NCI-H2227 treated with DMSO at 0.1 percent for 48 hours (cell line): ENCODE measurements around the gene TH.
"Not testable (repeated sequence)": the region's sequence is repeated elsewhere in the genome, so short reads cannot be mapped to it uniquely, and the experiment has no call there.

Experiments used
- DNase-seq: peaks from one replicate; lab custom pipeline; 2025; lab: John Stamatoyannopoulos, UW

Gene TH

DNA sequence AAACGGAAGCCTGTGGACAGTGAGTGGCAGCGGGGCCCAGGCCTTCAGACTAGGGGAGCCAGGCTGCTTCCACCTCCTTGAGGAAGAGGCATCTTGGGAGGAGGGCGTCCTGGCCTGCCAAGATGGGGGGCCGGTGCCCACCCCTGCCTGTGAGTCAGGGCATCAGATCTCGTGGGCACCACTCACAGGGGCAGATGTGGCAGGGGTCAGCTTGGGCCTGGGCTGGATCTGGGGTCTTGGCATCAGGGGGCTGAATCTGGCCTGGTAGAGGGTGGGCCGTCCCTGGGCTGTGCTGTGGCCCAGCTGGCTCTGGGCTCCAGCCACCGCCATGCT is 24.1 kb upstream of the TH start:
- DNase-seq: no peak

GRCh38 chr11:2194877-2195755 is 23.5 kb upstream of the TH start:
- no peak for DNase-seq

DNA sequence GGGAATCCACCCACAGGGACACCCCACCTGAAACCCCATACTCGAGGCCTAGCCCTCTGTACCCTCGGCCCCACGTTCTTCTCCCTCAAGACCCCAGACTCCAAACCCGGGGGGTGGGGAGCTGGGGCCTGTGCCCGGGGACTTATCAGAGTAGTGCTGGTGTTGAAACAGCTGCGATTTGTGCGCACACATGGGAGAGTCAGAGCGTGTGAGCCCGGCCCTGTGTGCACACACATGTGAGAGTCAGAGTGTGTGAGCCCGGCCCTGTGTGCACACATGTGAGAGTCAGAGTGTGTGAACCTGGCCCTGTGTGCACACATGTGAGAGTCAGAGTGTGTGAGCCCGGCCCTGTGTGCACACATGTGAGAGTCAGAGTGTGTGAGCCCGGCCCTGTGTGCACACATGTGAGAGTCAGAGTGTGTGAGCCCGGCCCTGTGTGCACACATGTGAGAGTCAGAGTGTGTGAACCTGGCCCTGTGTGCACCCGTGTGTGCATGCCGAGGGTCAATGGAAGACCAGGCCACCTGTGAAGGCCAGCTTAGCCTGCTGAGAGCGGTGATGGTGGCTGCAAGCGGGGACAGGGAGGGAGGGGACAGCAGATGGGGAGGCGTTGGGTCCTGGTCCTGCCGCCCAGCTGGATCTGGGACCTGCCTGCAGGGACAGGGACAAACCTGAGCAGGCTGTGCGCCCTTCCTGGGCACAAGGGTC is 22.4 kb upstream of the TH start:
- DNase-seq: not testable (repeated sequence)

DNA sequence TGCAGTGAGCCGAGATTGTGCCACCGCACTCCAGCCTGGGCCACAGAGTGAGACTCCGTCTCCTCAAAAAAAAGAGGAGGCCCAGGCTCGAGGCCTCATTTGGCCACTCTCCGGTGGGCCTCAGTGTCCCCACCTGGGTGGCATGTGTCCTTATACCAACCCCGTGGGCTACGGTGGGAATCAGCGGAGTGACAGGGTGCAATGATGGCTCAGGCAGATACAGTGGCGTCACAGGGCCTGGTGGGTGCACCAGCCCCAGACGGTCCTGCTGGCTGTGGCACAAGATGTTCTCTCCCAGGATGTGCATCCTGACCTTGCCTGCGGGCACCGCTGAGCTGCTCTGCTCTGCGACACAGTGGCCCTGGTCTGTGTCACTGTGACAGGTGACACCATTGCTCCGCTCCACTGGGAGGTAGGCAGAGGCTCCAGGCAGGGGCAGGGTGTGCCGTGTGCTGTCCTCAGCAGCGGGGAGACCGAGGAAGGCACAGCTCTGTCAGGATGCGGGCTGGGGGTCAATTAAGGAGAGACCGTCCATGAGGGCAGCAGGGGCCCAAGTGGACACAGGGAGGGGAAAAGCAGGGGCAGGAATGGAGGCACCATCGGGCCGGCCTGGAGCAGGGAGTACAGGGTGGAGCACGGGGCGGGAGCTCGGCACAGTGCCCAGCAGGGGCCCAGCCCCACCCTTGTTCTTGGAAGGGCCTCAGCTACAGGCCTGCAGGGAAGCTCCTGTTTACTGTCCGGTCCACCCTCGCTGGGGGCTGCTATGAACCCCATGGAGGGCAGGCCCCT is 21.7 kb upstream of the TH start:
- no peak for DNase-seq

DNA sequence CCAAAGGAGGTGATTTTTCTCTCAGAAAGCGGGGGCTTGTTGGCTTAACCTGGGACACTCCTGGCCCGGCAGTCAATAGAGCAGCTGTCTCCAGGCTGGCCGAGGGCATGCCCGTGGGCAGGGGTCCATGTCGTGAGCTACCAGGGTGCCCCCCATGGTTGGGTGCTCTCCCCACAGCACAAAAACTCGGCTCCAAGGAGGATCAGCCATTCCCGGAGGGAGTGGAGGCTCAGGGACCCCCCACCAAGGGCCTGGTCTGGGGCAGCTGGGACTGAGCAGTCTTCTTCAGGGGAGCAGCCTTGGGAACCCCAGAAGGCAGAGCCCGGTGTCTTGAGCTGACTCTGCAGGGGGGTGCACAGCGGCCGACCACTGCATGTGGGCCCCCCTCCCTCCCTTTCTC is 20.8 kb upstream of the TH start:
- DNase-seq: no peak

- no peak for DNase-seq
Observed at GRCh38 chr11:2191883-2192282, 20.3 kb upstream of the TH start.

DNA sequence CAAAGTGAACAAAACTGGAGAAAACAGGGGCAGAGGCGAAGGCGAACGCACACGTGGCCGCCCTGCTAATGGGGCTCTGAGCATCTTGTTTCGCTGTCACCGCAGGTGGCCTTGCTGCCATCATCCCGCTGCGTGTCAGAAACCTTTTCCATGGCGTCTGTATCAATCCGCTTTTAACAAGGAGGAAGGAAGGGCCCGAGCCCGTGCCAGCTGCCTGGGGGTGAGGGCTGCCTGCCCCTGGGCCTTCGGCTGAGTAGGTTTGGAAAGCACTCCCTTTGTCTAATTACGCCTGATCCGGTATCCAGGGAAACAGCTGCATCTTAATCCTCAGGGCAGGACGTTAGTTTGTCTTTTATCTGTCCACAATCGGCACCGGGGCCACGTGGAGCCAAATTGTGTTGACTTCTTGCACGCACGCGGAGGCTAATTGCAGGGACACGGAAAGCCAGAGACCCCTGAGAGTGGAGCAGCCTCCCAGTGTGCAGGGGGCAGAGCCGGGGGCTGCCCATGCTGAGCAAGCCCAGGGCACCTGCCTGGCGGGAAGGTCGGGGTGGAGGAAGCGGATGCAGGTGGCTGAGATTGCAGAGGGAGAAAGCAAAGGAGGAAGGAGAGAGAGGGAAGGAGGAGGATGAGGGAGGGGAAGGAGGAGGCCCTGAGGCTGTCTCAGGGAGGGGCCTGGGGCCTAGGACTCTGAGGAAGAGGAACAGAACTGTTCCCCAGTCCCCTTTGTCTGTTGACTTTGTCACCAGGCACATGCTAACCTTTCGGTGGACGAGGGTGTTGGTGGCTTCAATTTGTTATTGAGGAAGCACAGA is 19.2 kb upstream of the TH start:
- peak; percentile 78 for DNase-seq

DNA sequence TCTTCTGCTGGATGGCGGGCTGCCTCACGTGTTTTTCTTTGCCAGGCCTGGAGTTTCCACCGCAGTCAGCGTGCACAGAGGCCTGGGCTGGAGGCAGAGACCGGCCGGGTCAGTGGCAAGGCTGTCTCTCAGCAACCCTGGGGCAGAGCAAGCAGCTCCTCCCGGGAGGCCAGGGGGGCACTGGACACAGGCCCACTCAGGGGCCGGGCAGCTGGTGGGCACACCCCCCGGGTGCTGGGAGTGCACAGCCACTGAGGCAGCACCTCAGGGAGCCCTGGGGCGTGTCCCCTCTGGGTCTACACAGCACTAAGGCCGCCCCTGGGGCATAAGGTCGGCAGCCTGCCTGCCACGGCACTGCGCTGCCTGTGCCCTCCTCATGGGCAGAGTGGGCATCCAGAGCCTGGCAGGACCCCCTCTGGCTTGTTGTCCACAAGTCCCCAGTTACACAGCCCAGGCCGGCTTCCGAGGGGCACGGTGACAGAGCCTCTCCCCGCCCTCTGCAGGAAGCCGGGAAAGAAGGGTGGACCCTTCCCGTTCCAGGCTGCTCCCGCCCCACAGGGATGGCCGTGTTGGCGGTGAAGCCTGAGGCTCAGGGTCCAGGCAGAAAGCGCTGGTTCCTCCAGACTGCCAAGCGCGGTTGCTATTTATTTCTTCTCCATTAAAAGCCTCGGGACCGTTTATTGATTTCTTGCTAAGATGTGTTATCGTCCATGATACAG is 18.5 kb upstream of the TH start:
- no peak for DNase-seq

DNA sequence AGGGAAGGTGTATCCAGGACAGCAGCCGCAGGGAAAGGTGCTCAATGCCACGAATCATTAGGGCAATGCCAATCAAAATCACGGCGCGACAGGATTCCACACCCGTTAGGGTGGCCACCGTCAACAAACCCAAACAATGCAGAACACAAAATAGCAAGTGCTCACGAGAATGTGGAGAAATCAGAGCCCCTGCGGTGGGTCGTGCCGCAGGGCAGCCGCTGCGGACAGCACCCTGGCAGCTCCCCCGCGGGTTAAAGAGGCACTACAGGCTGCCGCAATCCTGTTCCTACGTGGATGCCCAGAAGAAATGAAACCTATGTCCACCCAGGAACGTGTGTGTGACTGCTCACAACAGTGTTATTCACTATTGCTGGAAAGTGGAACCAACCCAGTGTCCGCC is 17.1 kb upstream of the TH start:
- no peak for DNase-seq

- DNase-seq: no peak
Observed at GRCh38 chr11:2187280-2187707, 15.7 kb upstream of the TH start.

GRCh38 chr11:2186669-2187279 is 15.2 kb upstream of the TH start:
- no peak for DNase-seq

DNA sequence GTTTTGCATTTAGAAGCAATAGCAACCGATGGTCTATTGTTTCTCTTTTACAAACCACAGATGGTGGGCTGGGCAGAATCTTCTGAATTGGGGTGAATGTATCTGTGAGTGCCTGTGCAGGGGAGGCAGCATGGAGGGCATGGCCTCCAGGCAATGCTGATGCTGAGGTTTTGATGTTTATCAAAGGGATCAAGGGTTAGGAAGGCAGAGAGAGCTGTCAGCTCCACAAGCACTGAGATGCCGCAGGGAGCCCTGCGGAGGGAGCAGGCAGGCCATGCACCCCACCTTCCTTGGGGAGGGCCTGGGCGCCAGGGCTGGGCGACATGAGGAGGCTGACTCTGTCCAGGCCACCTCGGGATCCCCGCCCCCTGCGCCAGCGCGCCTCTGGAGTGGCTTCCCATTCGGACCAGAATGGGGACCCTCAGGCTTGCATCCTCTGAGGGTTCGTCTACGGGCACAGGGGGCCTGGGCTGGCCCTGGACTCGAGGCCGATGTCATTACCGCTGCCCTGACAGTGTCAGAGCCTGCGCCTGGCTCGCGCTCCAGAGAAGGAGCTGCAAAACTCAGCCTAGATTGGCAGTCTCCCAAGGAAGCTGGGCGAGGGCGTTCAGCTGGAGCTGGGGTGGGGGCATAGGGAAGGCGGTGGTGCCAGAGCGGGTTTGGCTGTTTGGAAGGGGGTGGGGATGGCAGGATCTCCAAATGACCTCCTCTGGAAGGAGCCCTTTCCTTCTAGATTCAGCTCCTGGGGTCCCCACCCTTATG is 13.9 kb upstream of the TH start:
- DNase-seq: no peak

- no peak for DNase-seq
Observed at GRCh38 chr11:2182692-2183474, 11.3 kb upstream of the TH start.

GRCh38 chr11:2182075-2182474 is 10.5 kb upstream of the TH start:
- DNase-seq: no peak

DNA sequence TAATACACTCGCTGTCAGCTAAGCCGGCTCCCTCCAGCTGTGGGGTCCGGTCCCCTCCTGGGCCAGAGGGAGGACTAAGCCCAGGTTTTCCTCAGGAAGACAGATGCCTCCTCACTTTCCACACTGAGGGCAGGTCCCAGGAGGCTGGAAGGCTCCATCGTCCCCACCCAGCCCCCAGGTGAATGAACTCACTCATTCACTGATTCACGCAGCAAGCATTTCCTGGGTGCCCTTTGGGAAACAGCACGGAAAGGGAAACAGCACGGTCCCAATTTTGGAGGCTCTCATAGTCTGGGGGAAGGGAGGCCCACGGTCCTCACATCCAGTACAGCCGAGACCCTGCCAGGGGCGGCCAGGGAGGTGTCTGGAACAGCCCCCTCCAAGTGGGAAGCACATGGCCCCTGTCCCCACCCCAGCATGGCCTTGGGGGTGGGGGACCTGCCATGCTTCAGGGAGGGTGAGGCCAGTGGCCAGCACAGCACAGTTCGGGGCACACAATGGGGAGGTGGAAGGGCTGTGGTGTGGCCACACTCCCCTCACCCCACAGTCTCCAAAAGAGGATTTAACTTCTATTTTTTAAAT is 9.3 kb upstream of the TH start:
- DNase-seq: no peak

- DNase-seq: no peak
Observed at GRCh38 chr11:2180347-2180746, 8.7 kb upstream of the TH start.

- DNase-seq: no peak
Observed at GRCh38 chr11:2179516-2179915, 7.9 kb upstream of the TH start.

DNA sequence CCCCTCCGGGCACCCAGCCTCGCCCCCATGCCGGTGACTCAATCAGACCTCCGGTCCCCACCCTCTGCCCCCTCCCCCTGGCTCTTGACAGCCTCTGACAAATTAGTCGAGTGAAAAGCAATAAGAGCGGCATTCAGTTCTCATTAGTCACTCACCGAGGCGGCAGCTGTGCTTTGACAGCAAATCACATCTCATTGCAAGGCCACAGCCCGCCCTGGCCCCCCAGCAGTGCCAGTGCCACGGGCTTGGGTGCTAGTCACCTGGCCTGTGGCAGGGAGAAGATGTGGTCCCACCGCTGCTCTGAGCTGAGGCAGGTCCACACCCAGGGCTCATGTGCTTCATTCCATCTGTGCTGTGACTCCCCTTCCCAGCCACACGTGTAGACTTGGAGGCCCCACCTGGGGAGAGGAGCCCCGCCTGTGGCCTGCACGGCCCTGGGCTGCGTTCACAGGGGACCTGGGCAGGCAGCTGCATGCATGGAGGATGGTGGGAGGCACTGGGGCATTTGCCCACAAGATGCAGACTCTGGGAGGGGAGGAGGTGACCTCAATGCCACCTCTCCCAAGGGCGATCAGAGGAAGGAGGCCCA is 7.4 kb upstream of the TH start:
- DNase-seq: no peak
